Astrocyte (in vitro differentiated cells and primary cell): ENCODE data around the gene PDZRN4. TPM values are rescaled to one million over a fixed set of nuclear protein-coding genes. Genes with fewer than 3 reads are reported as not detected.

Source experiments
- DNase-seq: peaks from one replicate; pipeline ENCODE4 v3.0.0-alpha.2; 2010; ENCODE audit warnings: low read depth
- FAIRE-seq: peaks from 2 replicates; lab custom pipeline; 2011; peaks lifted over from hg19 to GRCh38; lab: Jason Lieb, UNC
- H2AFZ ChIP-seq: 2 replicates; pipeline ENCODE4 v1.6.0; 2012; ENCODE audit warnings: low read depth, low read length, inconsistent platforms
- H3K27ac ChIP-seq: 2 replicates; pipeline ENCODE4 v1.5.1; 2011; ENCODE audit warnings: low read depth, low read length, inconsistent platforms
- H3K27me3 ChIP-seq: 2 replicates; pipeline ENCODE4 v1.6.0; 2011; ENCODE audit warnings: low read length, inconsistent platforms; ENCODE audit not compliant: insufficient read depth
- H3K36me3 ChIP-seq: 2 replicates; pipeline ENCODE4 v1.5.1; 2011; ENCODE audit warnings: low read length, inconsistent platforms; ENCODE audit not compliant: insufficient read depth
- H3K4me1 ChIP-seq: 2 replicates; pipeline ENCODE4 v1.5.1; 2011; ENCODE audit warnings: low read length, inconsistent platforms; ENCODE audit not compliant: insufficient read depth
- H3K4me2 ChIP-seq: 2 replicates; pipeline ENCODE4 v1.6.0; 2012; ENCODE audit warnings: low read length, inconsistent platforms
- H3K4me3 ChIP-seq: 2 replicates; pipeline ENCODE4 v1.5.1; 2011; ENCODE audit warnings: low read depth, mild to moderate bottlenecking, low read length, inconsistent platforms; ENCODE audit not compliant: insufficient read depth
- H3K79me2 ChIP-seq: 2 replicates; pipeline ENCODE4 v1.6.0; 2012; ENCODE audit warnings: mild to moderate bottlenecking, low read length, inconsistent platforms; ENCODE audit not compliant: insufficient read depth
- H3K9ac ChIP-seq: 2 replicates; pipeline ENCODE4 v1.6.0; 2012; ENCODE audit warnings: mild to moderate bottlenecking, low read length, inconsistent platforms
- H3K9me3 ChIP-seq: 2 replicates; pipeline ENCODE4 v1.5.1; 2012; ENCODE audit warnings: low read depth, mild to moderate bottlenecking, low read length, inconsistent platforms; ENCODE audit not compliant: insufficient read depth
- H4K20me1 ChIP-seq: 2 replicates; pipeline ENCODE4 v1.6.0; 2012; ENCODE audit warnings: low read length, inconsistent platforms; ENCODE audit not compliant: insufficient read depth
- H3K27ac Mint-ChIP-seq: one replicate; pipeline ENCODE4 v1.8.0; 2021; ENCODE audit warnings: mild to moderate bottlenecking, mixed read lengths; ENCODE audit not compliant: unreplicated experiment
- H3K27me3 Mint-ChIP-seq: one replicate; pipeline ENCODE4 v1.8.0; 2021; ENCODE audit warnings: low read depth, mixed read lengths; ENCODE audit not compliant: unreplicated experiment
- H3K36me3 Mint-ChIP-seq: one replicate; pipeline ENCODE4 v1.8.0; 2021; ENCODE audit warnings: low read depth, mixed read lengths; ENCODE audit not compliant: unreplicated experiment
- H3K4me1 Mint-ChIP-seq: one replicate; pipeline ENCODE4 v1.8.0; 2021; ENCODE audit warnings: low read depth, mixed read lengths; ENCODE audit not compliant: unreplicated experiment
- H3K4me3 Mint-ChIP-seq: one replicate; pipeline ENCODE4 v1.8.0; 2021; ENCODE audit warnings: mild to moderate bottlenecking, moderate library complexity, mixed read lengths; ENCODE audit not compliant: unreplicated experiment
- H3K9me3 Mint-ChIP-seq: one replicate; pipeline ENCODE4 v1.8.0; 2021; ENCODE audit warnings: mild to moderate bottlenecking, mixed read lengths; ENCODE audit not compliant: unreplicated experiment
- EZH2 ChIP-seq: IDR thresholded peaks from 2 replicates; pipeline ENCODE4 v1.6.1; 2012; ENCODE audit warnings: mild to moderate bottlenecking, low read length, inconsistent platforms; ENCODE audit not compliant: insufficient read depth
- total RNA-seq: library from RNA; stranded (reverse); gene quantifications from 2 replicates; pipeline ENCODE4 v1.2.1, GENCODE V29; 2021
- TF ChIP-seq, protein P1 (sequence below): IDR thresholded peaks from 2 replicates; pipeline ENCODE4 v1.5.1; 2011; ENCODE audit warnings: low read depth, mild to moderate bottlenecking, inconsistent platforms, low read length, moderate library complexity; ENCODE audit not compliant: insufficient read depth

Gene PDZRN4
- total RNA-seq, 1 donor from 2014 or later: not detected

DNA sequence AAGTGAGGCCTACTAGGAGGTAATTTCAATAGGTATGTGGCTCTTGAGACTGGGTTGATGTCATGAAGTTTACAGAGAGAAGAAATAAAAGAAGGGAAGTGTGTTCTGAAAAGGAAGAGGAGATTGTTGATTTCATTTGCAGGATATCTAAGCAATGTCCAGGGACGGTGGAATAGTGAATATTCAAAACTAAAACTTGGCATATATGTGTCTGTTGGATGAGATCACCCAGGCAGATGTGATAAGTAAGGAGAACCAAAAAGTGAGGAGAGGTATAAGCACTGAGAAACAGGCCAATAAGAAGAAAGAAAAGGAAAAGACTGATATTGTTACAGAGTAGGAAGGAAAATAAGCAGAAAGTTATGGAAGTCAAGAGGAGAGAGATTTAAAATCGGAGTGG, 255.6 kb downstream of the PDZRN4 start:
- no peaks in the 10 kb centered on the region for H3K4me1 ChIP-seq
- no peaks in the 10 kb centered on the region for H3K36me3 Mint-ChIP-seq
- no peak overlapping the region for H3K4me3 ChIP-seq
- no peak overlapping the region for H3K9ac ChIP-seq
- no peaks in the 10 kb centered on the region for H3K4me1 Mint-ChIP-seq
- no peaks in the 10 kb centered on the region for H3K27me3 Mint-ChIP-seq
- H3K4me3 Mint-ChIP-seq: no peak overlapping the region
- H3K27ac ChIP-seq: no peak overlapping the region
- H3K79me2 ChIP-seq: no peaks in the 10 kb centered on the region
- H3K27me3 ChIP-seq: no peaks in the 10 kb centered on the region
- no peak overlapping the region for H3K27ac Mint-ChIP-seq
- FAIRE-seq (no peak), DNase-seq (no peak)
- no peak overlapping the region for H3K4me2 ChIP-seq
- H3K9me3 ChIP-seq: no peaks in the 10 kb centered on the region
- no peak overlapping the region for H2AFZ ChIP-seq
- no peaks in the 10 kb centered on the region for H3K36me3 ChIP-seq
- TF ChIP-seq, protein P1, sequence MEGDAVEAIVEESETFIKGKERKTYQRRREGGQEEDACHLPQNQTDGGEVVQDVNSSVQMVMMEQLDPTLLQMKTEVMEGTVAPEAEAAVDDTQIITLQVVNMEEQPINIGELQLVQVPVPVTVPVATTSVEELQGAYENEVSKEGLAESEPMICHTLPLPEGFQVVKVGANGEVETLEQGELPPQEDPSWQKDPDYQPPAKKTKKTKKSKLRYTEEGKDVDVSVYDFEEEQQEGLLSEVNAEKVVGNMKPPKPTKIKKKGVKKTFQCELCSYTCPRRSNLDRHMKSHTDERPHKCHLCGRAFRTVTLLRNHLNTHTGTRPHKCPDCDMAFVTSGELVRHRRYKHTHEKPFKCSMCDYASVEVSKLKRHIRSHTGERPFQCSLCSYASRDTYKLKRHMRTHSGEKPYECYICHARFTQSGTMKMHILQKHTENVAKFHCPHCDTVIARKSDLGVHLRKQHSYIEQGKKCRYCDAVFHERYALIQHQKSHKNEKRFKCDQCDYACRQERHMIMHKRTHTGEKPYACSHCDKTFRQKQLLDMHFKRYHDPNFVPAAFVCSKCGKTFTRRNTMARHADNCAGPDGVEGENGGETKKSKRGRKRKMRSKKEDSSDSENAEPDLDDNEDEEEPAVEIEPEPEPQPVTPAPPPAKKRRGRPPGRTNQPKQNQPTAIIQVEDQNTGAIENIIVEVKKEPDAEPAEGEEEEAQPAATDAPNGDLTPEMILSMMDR: no peak
- no peak for TF ChIP-seq EZH2
- no peaks in the 10 kb centered on the region for H3K9me3 Mint-ChIP-seq
- no peaks in the 10 kb centered on the region for H4K20me1 ChIP-seq

DNA sequence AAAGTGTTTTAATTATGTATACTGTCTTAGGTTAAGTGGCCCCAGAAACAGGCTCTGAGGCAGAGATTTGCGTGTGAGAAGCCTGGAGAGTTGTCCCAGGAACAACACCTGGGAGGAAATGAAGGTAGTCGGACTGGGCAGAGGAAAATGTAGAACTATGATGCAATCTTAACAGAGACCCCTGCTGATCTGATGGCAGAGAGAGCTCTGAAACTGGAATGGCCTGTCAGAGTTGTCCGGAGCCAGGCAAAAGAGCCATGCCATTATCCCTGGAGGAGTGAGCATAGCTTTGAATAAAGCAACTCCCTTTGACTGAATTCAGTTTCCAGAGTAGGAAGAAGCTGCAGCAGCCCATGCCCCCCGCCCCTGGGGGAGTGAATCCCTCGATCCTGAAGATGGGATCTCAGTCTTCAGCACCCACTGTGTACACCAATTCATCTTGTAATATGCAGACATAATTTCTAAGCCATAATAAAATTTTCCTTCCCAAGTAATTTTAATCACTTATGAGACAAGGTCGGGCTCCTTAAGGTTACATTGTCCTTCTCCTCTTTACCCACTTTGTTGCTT, 264.8 kb downstream of the PDZRN4 start:
- no peak overlapping the region for H3K27ac ChIP-seq
- TF ChIP-seq EZH2: no peak
- TF ChIP-seq, protein P1: no peak
- no peaks in the 10 kb centered on the region for H3K79me2 ChIP-seq
- no peak overlapping the region for H3K4me3 ChIP-seq
- H3K4me1 ChIP-seq: no peaks in the 10 kb centered on the region
- no peaks in the 10 kb centered on the region for H3K27me3 ChIP-seq
- H3K9ac ChIP-seq: no peak overlapping the region
- no peak overlapping the region for H3K4me3 Mint-ChIP-seq
- H3K27me3 Mint-ChIP-seq: peaks cover 2% of the 10 kb centered on the region
- H3K9me3 Mint-ChIP-seq: no peaks in the 10 kb centered on the region
- H3K27ac Mint-ChIP-seq: no peak overlapping the region
- no peak for FAIRE-seq
- no peak overlapping the region for H2AFZ ChIP-seq
- H3K4me2 ChIP-seq: no peak overlapping the region
- H3K9me3 ChIP-seq: no peaks in the 10 kb centered on the region
- no peaks in the 10 kb centered on the region for H4K20me1 ChIP-seq
- no peaks in the 10 kb centered on the region for H3K4me1 Mint-ChIP-seq
- DNase-seq: no peak
- no peaks in the 10 kb centered on the region for H3K36me3 Mint-ChIP-seq
- H3K36me3 ChIP-seq: no peaks in the 10 kb centered on the region

DNA sequence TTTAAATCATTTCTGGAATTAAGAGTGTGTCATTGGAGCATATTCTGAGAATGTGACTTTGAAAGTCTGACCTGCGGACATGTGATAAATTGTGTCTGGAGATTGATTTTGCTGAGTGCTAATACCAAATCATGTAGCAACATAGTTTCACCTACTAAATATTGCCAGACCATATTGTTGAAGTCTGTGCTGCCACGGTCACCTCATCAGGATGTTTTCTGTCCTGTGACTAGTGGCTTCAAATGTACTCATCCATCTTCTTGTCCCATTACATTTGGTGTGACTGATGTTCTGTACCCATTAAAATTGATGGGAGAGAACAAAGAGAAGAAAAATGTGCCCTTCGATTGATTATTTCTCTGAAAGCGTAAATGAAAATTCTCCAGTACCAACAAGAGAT, 265.3 kb downstream of the PDZRN4 start:
- Histone ChIP-seq H3K4me3 (no peak overlapping the region), H3K36me3 (no peaks in the 10 kb centered on the region), H2AFZ (no peak overlapping the region), H3K4me1 (no peaks in the 10 kb centered on the region), H3K27me3 (no peaks in the 10 kb centered on the region), H4K20me1 (no peaks in the 10 kb centered on the region), H3K9me3 (no peaks in the 10 kb centered on the region), H3K4me2 (no peak overlapping the region), H3K79me2 (no peaks in the 10 kb centered on the region), H3K27ac (no peak overlapping the region), H3K9ac (no peak overlapping the region)
- H3K9me3 Mint-ChIP-seq: no peaks in the 10 kb centered on the region
- no peak overlapping the region for H3K27ac Mint-ChIP-seq
- peaks cover 2% of the 10 kb centered on the region for H3K27me3 Mint-ChIP-seq
- TF ChIP-seq, protein P1: no peak
- TF ChIP-seq EZH2: no peak
- no peaks in the 10 kb centered on the region for H3K36me3 Mint-ChIP-seq
- DNase-seq (no peak), FAIRE-seq (no peak)
- H3K4me3 Mint-ChIP-seq: no peak overlapping the region
- H3K4me1 Mint-ChIP-seq: no peaks in the 10 kb centered on the region
